ENCODE data around the gene NBL1. TPM values are rescaled to one million over a fixed set of nuclear protein-coding genes. Genes with fewer than 3 reads are reported as not detected.

NBL1 gene
- polyA plus RNA-seq, 3 donors = 0.07 TPM; not detected in 2

GRCh38 chr1:19612530-19612929 lies 31.6 kb upstream of the NBL1 start:
- H3K9me3 Mint-ChIP-seq = peaks cover 0 to 3% (median 0%) of the 10 kb centered on the region in 7 donors
- peaks cover 4% of the 10 kb centered on the region for H3K4me1 Mint-ChIP-seq
- peaks cover 70% of the 10 kb centered on the region for H3K79me2 ChIP-seq (ENCODE audit: insufficient read depth, low read length)
- H3K4me3 ChIP-seq (replicated peaks in 1 of 3; ENCODE audit: low read depth in 2 of 3, low read length in 3 of 3) = no peak overlapping the region
- intact Hi-C loops (cut with micrococcal nuclease) = no loop called here
- no peak overlapping the region for H3K4me3 Mint-ChIP-seq
- H3K36me3 Mint-ChIP-seq = peaks cover 35 to 41% of the 10 kb centered on the region in 2 donors
- no peaks in the 10 kb centered on the region for H3K4me1 ChIP-seq (ENCODE audit: control insufficient read depth in 1 of 2, insufficient read depth in 2 of 2, low read length in 2 of 2)
- H2AFZ ChIP-seq (ENCODE audit: insufficient read depth, low read depth, low read length, poor library complexity, severe bottlenecking) = no peak overlapping the region
- no peak overlapping the region for H3K4me2 ChIP-seq (replicated peaks; ENCODE audit: extremely low read depth, low read length, poor library complexity, severe bottlenecking)
- DNase-seq = no peak
- H3K36me3 ChIP-seq (replicated peaks in 1 of 2; ENCODE audit: control insufficient read depth in 1 of 2, insufficient read depth in 2 of 2, low read length in 2 of 2) = peaks cover 22 to 42% of the 10 kb centered on the region in 2 donors
- no peak for TF ChIP-seq CTCF (IDR thresholded peaks at IDR 0.05)
- 76% methylated on average over 2 of the region's 5 CpGs for WGBS (ENCODE audit: insufficient coverage)
- no peaks in the 10 kb centered on the region for H3K9me3 ChIP-seq (replicated peaks in 1 of 2; ENCODE audit: control insufficient read depth in 1 of 2, insufficient read depth in 1 of 2, low read length in 2 of 2)
- H3K27me3 ChIP-seq (ENCODE audit: control insufficient read depth in 2 of 2, insufficient read depth in 2 of 2, low read length in 2 of 2) = no peaks in the 10 kb centered on the region
- H3K27me3 Mint-ChIP-seq (ENCODE audit: low read depth in 3 of 3) = no peaks in the 10 kb centered on the region
- H3K27ac Mint-ChIP-seq = peak overlapping the region in 1 of 7 donors; percentile 50
- no peak overlapping the region for H3K27ac ChIP-seq (ENCODE audit: low read depth in 1 of 2, low read length in 2 of 2)
- H4K20me1 ChIP-seq (ENCODE audit: insufficient read depth, low read length) = peaks cover 81% of the 10 kb centered on the region
- no peak overlapping the region for H3K9ac ChIP-seq (ENCODE audit: insufficient read depth, low read length, poor library complexity, severe bottlenecking)

GRCh38 chr1:19613171-19613703 lies 30.9 kb upstream of the NBL1 start:
- Histone ChIP-seq H3K4me2 (replicated peaks; ENCODE audit: extremely low read depth, low read length, poor library complexity, severe bottlenecking) (no peak overlapping the region), H3K9ac (ENCODE audit: insufficient read depth, low read length, poor library complexity, severe bottlenecking) (no peak overlapping the region)

More at GRCh38 chr1:19613171-19613703, 30.9 kb upstream of the NBL1 start:
- intact Hi-C loops (cut with micrococcal nuclease) = no loop called here
- peak overlapping the region in 2 of 7 donors; percentile 3 to 40 for H3K27ac Mint-ChIP-seq
- Histone ChIP-seq H3K9me3 (replicated peaks in 1 of 2; ENCODE audit: control insufficient read depth in 1 of 2, insufficient read depth in 1 of 2, low read length in 2 of 2) (no peaks in the 10 kb centered on the region), H2AFZ (ENCODE audit: insufficient read depth, low read depth, low read length, poor library complexity, severe bottlenecking) (no peak overlapping the region), H4K20me1 (ENCODE audit: insufficient read depth, low read length) (peaks cover 80% of the 10 kb centered on the region), H3K36me3 (replicated peaks in 1 of 2; ENCODE audit: control insufficient read depth in 1 of 2, insufficient read depth in 2 of 2, low read length in 2 of 2) (peaks cover 18 to 40% of the 10 kb centered on the region in 2 donors), H3K79me2 (ENCODE audit: insufficient read depth, low read length) (peaks cover 63% of the 10 kb centered on the region), H3K27me3 (ENCODE audit: control insufficient read depth in 2 of 2, insufficient read depth in 2 of 2, low read length in 2 of 2) (no peaks in the 10 kb centered on the region), H3K27ac (ENCODE audit: low read depth in 1 of 2, low read length in 2 of 2) (no peak overlapping the region), H3K4me1 (ENCODE audit: control insufficient read depth in 1 of 2, insufficient read depth in 2 of 2, low read length in 2 of 2) (no peaks in the 10 kb centered on the region), H3K4me3 (replicated peaks in 1 of 3; ENCODE audit: low read depth in 2 of 3, low read length in 3 of 3) (no peak overlapping the region)
- TF ChIP-seq CTCF (IDR thresholded peaks at IDR 0.05) = no peak
- H3K4me3 Mint-ChIP-seq = no peak overlapping the region
- peaks cover 0 to 3% (median 0%) of the 10 kb centered on the region in 7 donors for H3K9me3 Mint-ChIP-seq
- H3K27me3 Mint-ChIP-seq (ENCODE audit: low read depth in 3 of 3) = no peaks in the 10 kb centered on the region
- DNase-seq = no peak
- peaks cover 28 to 36% of the 10 kb centered on the region in 2 donors for H3K36me3 Mint-ChIP-seq
- WGBS (ENCODE audit: insufficient coverage) = 73% methylated on average over 4 of the region's 7 CpGs
- H3K4me1 Mint-ChIP-seq = peaks cover 1% of the 10 kb centered on the region
